HEK293 (cell line): ENCODE results near the gene CLCN7.
A peak's percentile ranks its signal among the peaks of the same experiment; 100 is the strongest.

Experiments used
- GLIS2 ChIP-seq: fragments of 450-650 bp; formaldehyde crosslinking; IDR thresholded peaks from 2 replicates; pipeline ENCODE4 v1.5.1; 2016; ENCODE audit warnings: missing biosample characterization, missing genetic modification characterization
- ZBTB7A ChIP-seq: fragments of 450-650 bp; formaldehyde crosslinking; IDR thresholded peaks from 2 replicates; pipeline ENCODE4 v1.5.1; 2016; ENCODE audit warnings: low read depth, missing biosample characterization, missing genetic modification characterization
- ZEB2 ChIP-seq: fragments of 450-650 bp; formaldehyde crosslinking; IDR thresholded peaks from 2 replicates; pipeline ENCODE4 v1.5.1; 2016; ENCODE audit warnings: missing biosample characterization, missing genetic modification characterization
- ZFHX2 ChIP-seq: fragments of 450-650 bp; formaldehyde crosslinking; conservative IDR thresholded peaks from 2 replicates; pipeline ENCODE4 v1.5.1; 2016; ENCODE audit warnings: missing biosample characterization, missing genetic modification characterization
- ZIC2 ChIP-seq: fragments of 450-650 bp; formaldehyde crosslinking; IDR thresholded peaks from 2 replicates; pipeline ENCODE4 v1.5.1; 2016; ENCODE audit warnings: missing biosample characterization, missing genetic modification characterization
- ZNF146 ChIP-seq: fragments of 450-650 bp; formaldehyde crosslinking; IDR thresholded peaks from 2 replicates; pipeline ENCODE4 v1.5.1; 2016; ENCODE audit warnings: missing biosample characterization, missing genetic modification characterization
- ZNF174 ChIP-seq: fragments of 450-650 bp; formaldehyde crosslinking; IDR thresholded peaks from 2 replicates; pipeline ENCODE4 v1.5.0; 2017; ENCODE audit warnings: missing biosample characterization, mild to moderate bottlenecking, missing genetic modification characterization
- ZNF2 ChIP-seq: fragments of 450-650 bp; formaldehyde crosslinking; IDR thresholded peaks from 2 replicates; pipeline ENCODE4 v1.5.1; 2016; ENCODE audit warnings: missing biosample characterization, missing genetic modification characterization
- ZNF223 ChIP-seq: fragments of 450-650 bp; formaldehyde crosslinking; IDR thresholded peaks from 2 replicates; pipeline ENCODE4 v1.5.1; 2016; ENCODE audit warnings: missing biosample characterization, missing genetic modification characterization
- ZNF335 ChIP-seq: fragments of 450-650 bp; formaldehyde crosslinking; conservative IDR thresholded peaks from 2 replicates; pipeline ENCODE4 v1.5.1; 2016; ENCODE audit warnings: missing biosample characterization, missing genetic modification characterization
- ZNF354C ChIP-seq: fragments of 450-650 bp; formaldehyde crosslinking; IDR thresholded peaks from 2 replicates; pipeline ENCODE4 v1.5.1; 2016; ENCODE audit warnings: missing biosample characterization, missing genetic modification characterization, low read depth, borderline replicate concordance
- ZNF433 ChIP-seq: fragments of 450-650 bp; formaldehyde crosslinking; IDR thresholded peaks from 2 replicates; pipeline ENCODE4 v1.5.1; 2016; ENCODE audit warnings: missing biosample characterization, missing genetic modification characterization, low read depth
- ZNF544 ChIP-seq: fragments of 450-650 bp; formaldehyde crosslinking; IDR thresholded peaks from 2 replicates; pipeline ENCODE4 v1.5.0; 2017; ENCODE audit warnings: missing biosample characterization, missing genetic modification characterization
- ZNF549 ChIP-seq: fragments of 450-650 bp; IDR thresholded peaks from 2 replicates; pipeline ENCODE4 v1.5.1; 2018; ENCODE audit warnings: missing biosample characterization, missing genetic modification characterization, mild to moderate bottlenecking, inconsistent platforms, moderate library complexity
- ZNF561 ChIP-seq: fragments of 450-650 bp; IDR thresholded peaks from 2 replicates; pipeline ENCODE4 v1.5.1; 2018; ENCODE audit warnings: missing biosample characterization, missing genetic modification characterization, borderline replicate concordance
- ZNF777 ChIP-seq: fragments of 450-650 bp; formaldehyde crosslinking; IDR thresholded peaks from 2 replicates; pipeline ENCODE4 v1.5.1; 2017; ENCODE audit warnings: missing biosample characterization, missing genetic modification characterization, borderline replicate concordance
- ZSCAN23 ChIP-seq: fragments of 450-650 bp; formaldehyde crosslinking; IDR thresholded peaks from 2 replicates; pipeline ENCODE4 v1.5.1; 2016; ENCODE audit warnings: missing biosample characterization, missing genetic modification characterization
- TF ChIP-seq, protein P1 (sequence below): fragments of 450-650 bp; formaldehyde crosslinking; IDR thresholded peaks from 2 replicates; pipeline ENCODE4 v1.5.1; 2016; ENCODE audit warnings: missing biosample characterization, missing genetic modification characterization, borderline replicate concordance
- TF ChIP-seq, protein P2 (sequence below): fragments of 450-650 bp; formaldehyde crosslinking; IDR thresholded peaks from 2 replicates; pipeline ENCODE4 v1.5.1; 2016; ENCODE audit warnings: missing biosample characterization, missing genetic modification characterization
- TF ChIP-seq, protein P3 (sequence below): fragments of 450-650 bp; formaldehyde crosslinking; IDR thresholded peaks from 2 replicates; pipeline ENCODE4 v1.5.1; 2016; ENCODE audit warnings: missing biosample characterization, missing genetic modification characterization
- TF ChIP-seq, protein P4 (sequence below): fragments of 450-650 bp; formaldehyde crosslinking; conservative IDR thresholded peaks from 2 replicates; pipeline ENCODE4 v1.5.1; 2016; ENCODE audit warnings: low read depth, missing biosample characterization, missing genetic modification characterization
- TF ChIP-seq, protein P5 (sequence below): fragments of 450-650 bp; formaldehyde crosslinking; IDR thresholded peaks from 2 replicates; pipeline ENCODE4 v1.5.1; 2016; ENCODE audit warnings: missing biosample characterization, missing genetic modification characterization

Gene CLCN7

DNA sequence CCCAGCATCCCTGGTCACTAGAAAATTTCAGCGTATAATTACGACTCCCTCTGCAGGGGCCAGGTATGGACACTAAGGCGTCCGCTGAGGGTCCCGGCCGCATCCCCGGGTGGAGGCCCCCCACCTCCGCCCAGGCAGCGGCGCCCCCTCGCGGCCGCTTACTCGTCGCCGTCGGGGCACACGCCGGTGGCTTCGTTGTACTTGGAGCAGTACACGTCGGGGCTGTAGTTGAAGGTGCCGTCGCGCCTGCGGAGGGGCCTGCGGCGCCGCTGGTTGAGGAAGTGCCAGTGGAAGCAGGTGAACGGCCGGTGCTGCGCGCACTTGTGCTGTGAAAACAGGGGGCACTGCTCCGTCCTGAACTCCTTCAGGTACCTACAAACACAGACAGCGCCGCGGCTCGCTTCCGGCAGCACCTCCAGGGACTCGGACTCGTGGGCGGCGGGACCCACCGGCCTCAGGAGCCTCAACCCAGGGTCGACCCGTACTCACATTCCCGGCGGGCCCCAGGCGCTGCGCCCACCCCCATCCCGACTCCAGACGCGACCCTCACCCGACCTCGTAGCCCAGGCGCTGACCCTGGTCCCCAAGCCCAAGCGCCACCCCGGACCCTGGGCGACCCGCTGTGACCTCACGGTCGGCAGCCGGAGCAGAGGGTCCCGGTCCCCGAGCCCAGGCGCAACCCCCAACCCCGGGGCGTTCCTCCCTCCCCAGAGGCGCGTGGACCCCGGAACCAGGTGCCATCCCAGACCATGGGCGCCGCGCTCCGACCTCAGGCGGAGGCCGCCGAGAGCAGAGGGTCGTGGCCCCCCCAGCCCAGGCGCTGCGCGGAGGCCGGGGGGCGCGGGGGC is 60.9 kb downstream of the CLCN7 start (continued):
- TF ChIP-seq, protein P1, sequence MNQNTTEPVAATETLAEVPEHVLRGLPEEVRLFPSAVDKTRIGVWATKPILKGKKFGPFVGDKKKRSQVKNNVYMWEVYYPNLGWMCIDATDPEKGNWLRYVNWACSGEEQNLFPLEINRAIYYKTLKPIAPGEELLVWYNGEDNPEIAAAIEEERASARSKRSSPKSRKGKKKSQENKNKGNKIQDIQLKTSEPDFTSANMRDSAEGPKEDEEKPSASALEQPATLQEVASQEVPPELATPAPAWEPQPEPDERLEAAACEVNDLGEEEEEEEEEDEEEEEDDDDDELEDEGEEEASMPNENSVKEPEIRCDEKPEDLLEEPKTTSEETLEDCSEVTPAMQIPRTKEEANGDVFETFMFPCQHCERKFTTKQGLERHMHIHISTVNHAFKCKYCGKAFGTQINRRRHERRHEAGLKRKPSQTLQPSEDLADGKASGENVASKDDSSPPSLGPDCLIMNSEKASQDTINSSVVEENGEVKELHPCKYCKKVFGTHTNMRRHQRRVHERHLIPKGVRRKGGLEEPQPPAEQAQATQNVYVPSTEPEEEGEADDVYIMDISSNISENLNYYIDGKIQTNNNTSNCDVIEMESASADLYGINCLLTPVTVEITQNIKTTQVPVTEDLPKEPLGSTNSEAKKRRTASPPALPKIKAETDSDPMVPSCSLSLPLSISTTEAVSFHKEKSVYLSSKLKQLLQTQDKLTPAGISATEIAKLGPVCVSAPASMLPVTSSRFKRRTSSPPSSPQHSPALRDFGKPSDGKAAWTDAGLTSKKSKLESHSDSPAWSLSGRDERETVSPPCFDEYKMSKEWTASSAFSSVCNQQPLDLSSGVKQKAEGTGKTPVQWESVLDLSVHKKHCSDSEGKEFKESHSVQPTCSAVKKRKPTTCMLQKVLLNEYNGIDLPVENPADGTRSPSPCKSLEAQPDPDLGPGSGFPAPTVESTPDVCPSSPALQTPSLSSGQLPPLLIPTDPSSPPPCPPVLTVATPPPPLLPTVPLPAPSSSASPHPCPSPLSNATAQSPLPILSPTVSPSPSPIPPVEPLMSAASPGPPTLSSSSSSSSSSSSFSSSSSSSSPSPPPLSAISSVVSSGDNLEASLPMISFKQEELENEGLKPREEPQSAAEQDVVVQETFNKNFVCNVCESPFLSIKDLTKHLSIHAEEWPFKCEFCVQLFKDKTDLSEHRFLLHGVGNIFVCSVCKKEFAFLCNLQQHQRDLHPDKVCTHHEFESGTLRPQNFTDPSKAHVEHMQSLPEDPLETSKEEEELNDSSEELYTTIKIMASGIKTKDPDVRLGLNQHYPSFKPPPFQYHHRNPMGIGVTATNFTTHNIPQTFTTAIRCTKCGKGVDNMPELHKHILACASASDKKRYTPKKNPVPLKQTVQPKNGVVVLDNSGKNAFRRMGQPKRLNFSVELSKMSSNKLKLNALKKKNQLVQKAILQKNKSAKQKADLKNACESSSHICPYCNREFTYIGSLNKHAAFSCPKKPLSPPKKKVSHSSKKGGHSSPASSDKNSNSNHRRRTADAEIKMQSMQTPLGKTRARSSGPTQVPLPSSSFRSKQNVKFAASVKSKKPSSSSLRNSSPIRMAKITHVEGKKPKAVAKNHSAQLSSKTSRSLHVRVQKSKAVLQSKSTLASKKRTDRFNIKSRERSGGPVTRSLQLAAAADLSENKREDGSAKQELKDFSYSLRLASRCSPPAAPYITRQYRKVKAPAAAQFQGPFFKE: no peak
- TF ChIP-seq ZIC2 (tag by site-specific recombination): 0 out of 2 replicates have a peak, but pooled peaks have one; percentile 4
- 0 out of 2 replicates have a peak, but pooled peaks have one; percentile 15 for TF ChIP-seq ZNF146 (tag by site-specific recombination)
- TF ChIP-seq ZNF549 (tag by site-specific recombination): no peak
- TF ChIP-seq, protein P2, sequence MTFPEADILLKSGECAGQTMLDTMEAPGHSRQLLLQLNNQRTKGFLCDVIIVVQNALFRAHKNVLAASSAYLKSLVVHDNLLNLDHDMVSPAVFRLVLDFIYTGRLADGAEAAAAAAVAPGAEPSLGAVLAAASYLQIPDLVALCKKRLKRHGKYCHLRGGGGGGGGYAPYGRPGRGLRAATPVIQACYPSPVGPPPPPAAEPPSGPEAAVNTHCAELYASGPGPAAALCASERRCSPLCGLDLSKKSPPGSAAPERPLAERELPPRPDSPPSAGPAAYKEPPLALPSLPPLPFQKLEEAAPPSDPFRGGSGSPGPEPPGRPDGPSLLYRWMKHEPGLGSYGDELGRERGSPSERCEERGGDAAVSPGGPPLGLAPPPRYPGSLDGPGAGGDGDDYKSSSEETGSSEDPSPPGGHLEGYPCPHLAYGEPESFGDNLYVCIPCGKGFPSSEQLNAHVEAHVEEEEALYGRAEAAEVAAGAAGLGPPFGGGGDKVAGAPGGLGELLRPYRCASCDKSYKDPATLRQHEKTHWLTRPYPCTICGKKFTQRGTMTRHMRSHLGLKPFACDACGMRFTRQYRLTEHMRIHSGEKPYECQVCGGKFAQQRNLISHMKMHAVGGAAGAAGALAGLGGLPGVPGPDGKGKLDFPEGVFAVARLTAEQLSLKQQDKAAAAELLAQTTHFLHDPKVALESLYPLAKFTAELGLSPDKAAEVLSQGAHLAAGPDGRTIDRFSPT (tag by site-specific recombination): no peak
- peak; percentile 48; the same call in 1 of the 2 replicates for TF ChIP-seq ZNF561
- no peak for TF ChIP-seq ZNF354C (tag by site-specific recombination)
- no peak for TF ChIP-seq ZSCAN23 (tag by site-specific recombination)
- TF ChIP-seq, protein P3, sequence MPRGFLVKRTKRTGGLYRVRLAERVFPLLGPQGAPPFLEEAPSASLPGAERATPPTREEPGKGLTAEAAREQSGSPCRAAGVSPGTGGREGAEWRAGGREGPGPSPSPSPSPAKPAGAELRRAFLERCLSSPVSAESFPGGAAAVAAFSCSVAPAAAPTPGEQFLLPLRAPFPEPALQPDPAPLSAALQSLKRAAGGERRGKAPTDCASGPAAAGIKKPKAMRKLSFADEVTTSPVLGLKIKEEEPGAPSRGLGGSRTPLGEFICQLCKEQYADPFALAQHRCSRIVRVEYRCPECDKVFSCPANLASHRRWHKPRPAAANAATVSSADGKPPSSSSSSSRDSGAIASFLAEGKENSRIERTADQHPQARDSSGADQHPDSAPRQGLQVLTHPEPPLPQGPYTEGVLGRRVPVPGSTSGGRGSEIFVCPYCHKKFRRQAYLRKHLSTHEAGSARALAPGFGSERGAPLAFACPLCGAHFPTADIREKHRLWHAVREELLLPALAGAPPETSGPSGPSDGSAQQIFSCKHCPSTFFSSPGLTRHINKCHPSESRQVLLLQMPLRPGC (tag by site-specific recombination): 0 out of 2 replicates have a peak, but pooled peaks have one; percentile 14
- TF ChIP-seq ZNF2 (tag by site-specific recombination): 0 out of 2 replicates have a peak, but pooled peaks have one; percentile 27
- no peak for TF ChIP-seq ZNF174 (tag by site-specific recombination)
- peak; percentile 49 for TF ChIP-seq ZNF335
- TF ChIP-seq ZNF777: peak; percentile 99
- TF ChIP-seq ZFHX2 (tag by site-specific recombination): peak; percentile 48
- no peak for TF ChIP-seq ZNF223 (tag by site-specific recombination)
- TF ChIP-seq ZBTB7A: peak; percentile 24; the same call in 1 of the 2 replicates
- TF ChIP-seq GLIS2 (tag by site-specific recombination): peak; percentile 67
- TF ChIP-seq, protein P4, sequence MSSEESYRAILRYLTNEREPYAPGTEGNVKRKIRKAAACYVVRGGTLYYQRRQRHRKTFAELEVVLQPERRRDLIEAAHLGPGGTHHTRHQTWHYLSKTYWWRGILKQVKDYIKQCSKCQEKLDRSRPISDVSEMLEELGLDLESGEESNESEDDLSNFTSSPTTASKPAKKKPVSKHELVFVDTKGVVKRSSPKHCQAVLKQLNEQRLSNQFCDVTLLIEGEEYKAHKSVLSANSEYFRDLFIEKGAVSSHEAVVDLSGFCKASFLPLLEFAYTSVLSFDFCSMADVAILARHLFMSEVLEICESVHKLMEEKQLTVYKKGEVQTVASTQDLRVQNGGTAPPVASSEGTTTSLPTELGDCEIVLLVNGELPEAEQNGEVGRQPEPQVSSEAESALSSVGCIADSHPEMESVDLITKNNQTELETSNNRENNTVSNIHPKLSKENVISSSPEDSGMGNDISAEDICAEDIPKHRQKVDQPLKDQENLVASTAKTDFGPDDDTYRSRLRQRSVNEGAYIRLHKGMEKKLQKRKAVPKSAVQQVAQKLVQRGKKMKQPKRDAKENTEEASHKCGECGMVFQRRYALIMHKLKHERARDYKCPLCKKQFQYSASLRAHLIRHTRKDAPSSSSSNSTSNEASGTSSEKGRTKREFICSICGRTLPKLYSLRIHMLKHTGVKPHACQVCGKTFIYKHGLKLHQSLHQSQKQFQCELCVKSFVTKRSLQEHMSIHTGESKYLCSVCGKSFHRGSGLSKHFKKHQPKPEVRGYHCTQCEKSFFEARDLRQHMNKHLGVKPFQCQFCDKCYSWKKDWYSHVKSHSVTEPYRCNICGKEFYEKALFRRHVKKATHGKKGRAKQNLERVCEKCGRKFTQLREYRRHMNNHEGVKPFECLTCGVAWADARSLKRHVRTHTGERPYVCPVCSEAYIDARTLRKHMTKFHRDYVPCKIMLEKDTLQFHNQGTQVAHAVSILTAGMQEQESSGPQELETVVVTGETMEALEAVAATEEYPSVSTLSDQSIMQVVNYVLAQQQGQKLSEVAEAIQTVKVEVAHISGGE (tag by site-specific recombination): 0 out of 2 replicates have a peak, but pooled peaks have one; percentile 24
- no peak for TF ChIP-seq ZNF433 (tag by site-specific recombination)
- peak; percentile 41; the same call in 1 of the 2 replicates for TF ChIP-seq ZEB2
- TF ChIP-seq, protein P5, sequence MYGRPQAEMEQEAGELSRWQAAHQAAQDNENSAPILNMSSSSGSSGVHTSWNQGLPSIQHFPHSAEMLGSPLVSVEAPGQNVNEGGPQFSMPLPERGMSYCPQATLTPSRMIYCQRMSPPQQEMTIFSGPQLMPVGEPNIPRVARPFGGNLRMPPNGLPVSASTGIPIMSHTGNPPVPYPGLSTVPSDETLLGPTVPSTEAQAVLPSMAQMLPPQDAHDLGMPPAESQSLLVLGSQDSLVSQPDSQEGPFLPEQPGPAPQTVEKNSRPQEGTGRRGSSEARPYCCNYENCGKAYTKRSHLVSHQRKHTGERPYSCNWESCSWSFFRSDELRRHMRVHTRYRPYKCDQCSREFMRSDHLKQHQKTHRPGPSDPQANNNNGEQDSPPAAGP (tag by site-specific recombination): peak; percentile 27; the same call in 1 of the 2 replicates
- no peak for TF ChIP-seq ZNF544 (tag by site-specific recombination)
